Endothelial cell (in vitro differentiated cells): ENCODE results near the gene LANCL2. TPM values are rescaled to one million over a fixed set of nuclear protein-coding genes. Genes with fewer than 3 reads are reported as not detected.

Experiments
- DNase-seq: peaks from one replicate; pipeline ENCODE4 v3.0.0; 2021; ENCODE audit warnings: low spot score
- H3K27ac Mint-ChIP-seq: one replicate; pipeline ENCODE4 v1.8.0; 2021; ENCODE audit warnings: mixed read lengths, inconsistent platforms; ENCODE audit not compliant: unreplicated experiment
- H3K27me3 Mint-ChIP-seq: one replicate; pipeline ENCODE4 v1.8.0; 2021; ENCODE audit warnings: mild to moderate bottlenecking, moderate library complexity, mixed read lengths, inconsistent platforms; ENCODE audit not compliant: unreplicated experiment
- H3K36me3 Mint-ChIP-seq: one replicate; pipeline ENCODE4 v1.8.0; 2021; ENCODE audit warnings: mild to moderate bottlenecking, low read depth, mixed read lengths, inconsistent platforms; ENCODE audit not compliant: unreplicated experiment
- H3K4me1 Mint-ChIP-seq: one replicate; pipeline ENCODE4 v1.8.0; 2021; ENCODE audit warnings: mild to moderate bottlenecking, mixed read lengths, inconsistent platforms; ENCODE audit not compliant: unreplicated experiment
- H3K4me3 Mint-ChIP-seq: one replicate; pipeline ENCODE4 v1.8.0; 2021; ENCODE audit warnings: mild to moderate bottlenecking, mixed read lengths, inconsistent platforms; ENCODE audit not compliant: unreplicated experiment
- H3K9me3 Mint-ChIP-seq: one replicate; pipeline ENCODE4 v1.8.0; 2021; ENCODE audit warnings: mixed read lengths, inconsistent platforms; ENCODE audit not compliant: unreplicated experiment
- CTCF ChIP-seq: fragments of 200-600 bp; sonication (generic); IDR thresholded peaks from one replicate; pipeline ENCODE4 v1.5.0; 2021; ENCODE audit warnings: antibody characterized with exemption; ENCODE audit not compliant: unreplicated experiment
- total RNA-seq: library from RNA; stranded (reverse); fragmentation: NEBNext Ultra II Directional; extraction: Animal tissue kit (Norgen Biotek cat#: 25700); gene quantifications from one replicate; pipeline ENCODE4 v1.2.1, GENCODE V29; 2021; ENCODE audit not compliant: unreplicated experiment

LANCL2 gene
- total RNA-seq, 1 donor from 2014 or later: 14.8 TPM

DNA sequence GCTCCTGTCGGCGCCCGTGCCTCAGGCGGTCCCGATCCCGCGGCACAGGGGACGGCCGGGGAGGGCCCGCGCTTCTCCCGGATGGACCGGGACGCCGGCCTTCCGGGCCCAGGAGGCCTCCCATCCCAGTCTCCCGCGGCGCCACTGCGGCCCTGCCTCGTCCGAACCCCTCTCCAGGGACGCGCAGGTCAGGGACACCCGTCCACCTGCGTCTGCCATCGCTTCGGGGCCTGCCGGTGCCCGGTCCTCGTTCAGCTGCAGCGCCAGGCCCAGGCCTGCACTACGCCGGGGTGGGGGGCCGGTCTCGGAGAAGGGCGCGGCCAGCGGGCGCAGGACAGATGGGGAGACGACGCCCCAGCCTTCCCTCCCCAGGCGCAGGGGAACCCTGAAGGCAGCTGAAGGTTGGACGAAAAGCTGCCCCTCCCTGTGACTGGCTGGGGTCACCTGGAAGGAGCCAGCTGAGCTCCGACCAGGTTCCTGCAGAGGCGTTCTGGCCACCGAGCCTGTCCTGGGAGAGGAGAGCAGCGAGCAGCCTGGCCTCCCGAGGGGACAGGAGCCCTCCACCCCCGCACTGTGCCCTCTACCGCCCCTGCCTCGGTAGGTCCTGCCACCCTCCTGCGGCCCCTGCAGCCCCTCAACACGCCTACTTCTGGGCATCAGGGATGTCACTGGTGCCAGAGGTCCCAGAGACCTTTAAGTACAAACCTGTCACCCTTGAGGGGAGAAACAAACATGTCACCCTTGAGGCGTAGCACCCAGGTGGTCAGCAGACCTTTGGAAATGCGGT, 84.3 kb downstream of the LANCL2 start:
- H3K4me1 Mint-ChIP-seq: no peaks in the 10 kb centered on the region
- no peaks in the 10 kb centered on the region for H3K9me3 Mint-ChIP-seq
- H3K4me3 Mint-ChIP-seq: no peak overlapping the region
- no peak overlapping the region for H3K27ac Mint-ChIP-seq
- H3K27me3 Mint-ChIP-seq: no peaks in the 10 kb centered on the region
- H3K36me3 Mint-ChIP-seq: peaks cover 4% of the 10 kb centered on the region
- TF ChIP-seq CTCF: no peak
- DNase-seq: no peak

GRCh38 chr7:55449992-55450535, 84.9 kb downstream of the LANCL2 start:
- H3K9me3 Mint-ChIP-seq: no peaks in the 10 kb centered on the region
- H3K4me1 Mint-ChIP-seq: no peaks in the 10 kb centered on the region
- H3K27me3 Mint-ChIP-seq: no peaks in the 10 kb centered on the region
- no peak for TF ChIP-seq CTCF
- no peak overlapping the region for H3K4me3 Mint-ChIP-seq
- no peak overlapping the region for H3K27ac Mint-ChIP-seq
- peaks cover 3% of the 10 kb centered on the region for H3K36me3 Mint-ChIP-seq
- DNase-seq: no peak

DNA sequence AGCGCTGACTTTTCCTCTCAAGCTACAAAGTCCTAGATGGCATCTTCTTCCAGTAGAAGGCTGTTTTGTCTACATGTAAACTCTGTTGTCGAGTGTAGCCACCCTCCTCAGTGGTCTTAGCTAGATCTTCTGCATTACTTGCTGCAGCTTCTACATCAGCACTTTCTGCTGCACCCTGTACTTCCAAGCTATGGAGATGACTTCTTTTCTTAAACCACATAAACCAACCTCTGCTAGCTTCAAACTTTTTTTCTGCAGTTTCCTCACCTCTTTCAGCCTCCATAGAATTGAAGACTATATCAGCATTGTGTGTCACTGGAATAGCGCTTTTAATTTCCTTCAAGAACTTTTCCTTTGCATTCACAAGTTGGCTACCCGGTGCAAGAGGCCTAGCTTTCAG, 87.8 kb downstream of the LANCL2 start:
- H3K27ac Mint-ChIP-seq: no peak overlapping the region
- H3K4me3 Mint-ChIP-seq: no peak overlapping the region
- TF ChIP-seq CTCF: no peak
- H3K9me3 Mint-ChIP-seq: no peaks in the 10 kb centered on the region
- no peak for DNase-seq
- H3K36me3 Mint-ChIP-seq: peaks cover 5% of the 10 kb centered on the region
- H3K4me1 Mint-ChIP-seq: no peaks in the 10 kb centered on the region
- no peaks in the 10 kb centered on the region for H3K27me3 Mint-ChIP-seq

DNA sequence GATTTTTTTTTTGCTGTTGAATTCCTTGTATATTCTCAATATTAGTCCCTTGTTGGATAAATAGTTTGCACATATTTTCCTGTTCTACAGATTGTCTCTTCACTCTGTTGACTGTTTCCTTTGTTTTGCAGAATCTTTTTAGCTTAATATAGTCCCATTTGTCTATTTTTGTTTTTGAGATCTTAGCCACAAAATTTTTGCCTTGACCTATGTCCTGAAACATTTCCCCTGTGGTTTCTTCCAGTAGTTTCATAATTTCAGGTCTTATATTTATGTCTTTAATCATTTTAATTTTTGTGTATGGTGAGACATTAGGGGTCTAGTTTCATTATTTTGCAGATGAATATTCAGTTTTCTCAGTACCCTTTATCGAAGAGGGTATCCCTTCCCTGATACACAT, 92.7 kb downstream of the LANCL2 start:
- Mint-ChIP-seq H3K4me3 (no peak overlapping the region), H3K36me3 (peaks cover 14% of the 10 kb centered on the region), H3K4me1 (no peaks in the 10 kb centered on the region), H3K27me3 (no peaks in the 10 kb centered on the region), H3K27ac (no peak overlapping the region), H3K9me3 (peaks cover 4% of the 10 kb centered on the region)
- no peak for DNase-seq
- TF ChIP-seq CTCF: no peak

DNA sequence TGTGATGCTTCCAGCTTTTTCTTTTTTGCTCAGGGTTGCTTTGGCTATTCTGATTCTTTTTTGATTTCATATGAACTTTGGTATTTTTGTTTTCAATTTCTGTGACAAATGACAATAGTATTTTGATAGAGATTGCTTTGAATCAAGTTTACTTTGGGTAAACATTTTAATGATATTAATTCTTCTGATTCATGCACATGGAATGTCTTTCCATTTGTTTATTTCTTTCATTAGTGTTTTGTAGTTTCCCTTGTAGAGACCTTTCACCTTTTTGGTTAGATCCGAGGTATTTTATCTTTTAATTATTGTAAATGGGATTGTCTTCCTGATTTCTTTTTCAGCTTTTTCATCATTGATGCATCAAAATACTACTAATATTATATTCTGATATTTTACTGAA, 93.2 kb downstream of the LANCL2 start:
- TF ChIP-seq CTCF: no peak
- Mint-ChIP-seq H3K36me3 (peaks cover 17% of the 10 kb centered on the region), H3K4me3 (no peak overlapping the region), H3K27me3 (peaks cover 1% of the 10 kb centered on the region), H3K27ac (no peak overlapping the region), H3K9me3 (peaks cover 4% of the 10 kb centered on the region), H3K4me1 (no peaks in the 10 kb centered on the region)
- DNase-seq: no peak
